Epidermal melanocyte (primary cell): ENCODE measurements around the gene UBTF.
"Not testable (repeated sequence)": the region's sequence is repeated elsewhere in the genome, so short reads cannot be mapped to it uniquely, and the experiment has no call there.

Experiments
- DNase-seq: peaks from one replicate; pipeline ENCODE4 v3.0.0; 2011; ENCODE audit warnings: low spot score; ENCODE audit not compliant: insufficient read length

The UBTF gene

GRCh38 chr17:44247876-44248736 lies 28.6 kb upstream of the UBTF start:
- DNase-seq, result no peak

DNA sequence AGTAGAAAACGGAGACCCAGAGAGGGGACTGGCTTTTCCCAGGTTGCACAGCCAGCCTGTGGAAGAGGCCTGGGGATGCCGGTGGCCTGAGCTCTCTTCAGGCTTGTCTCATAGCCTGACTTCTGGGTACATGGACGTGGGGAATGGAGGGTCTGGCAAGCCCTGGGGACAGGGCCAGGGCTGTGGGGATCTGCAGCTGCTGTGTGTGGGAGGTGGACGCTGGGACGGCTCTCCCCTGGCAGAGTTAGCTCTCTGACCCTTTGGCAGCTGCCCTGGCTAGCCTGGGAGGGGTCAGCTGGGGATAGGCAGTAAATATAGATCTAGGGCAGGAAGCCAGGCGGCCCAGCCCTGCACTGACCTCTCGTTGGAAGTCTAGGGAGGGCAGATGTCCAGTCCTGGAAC lies 28.0 kb upstream of the UBTF start:
- DNase-seq, result no peak

GRCh38 chr17:44241106-44241624 lies 21.7 kb upstream of the UBTF start:
- no peak for DNase-seq

GRCh38 chr17:44237886-44238285 lies 18.4 kb upstream of the UBTF start:
- not testable (repeated sequence) for DNase-seq

GRCh38 chr17:44236444-44236991 lies 17.0 kb upstream of the UBTF start:
- DNase-seq, result no peak

DNA sequence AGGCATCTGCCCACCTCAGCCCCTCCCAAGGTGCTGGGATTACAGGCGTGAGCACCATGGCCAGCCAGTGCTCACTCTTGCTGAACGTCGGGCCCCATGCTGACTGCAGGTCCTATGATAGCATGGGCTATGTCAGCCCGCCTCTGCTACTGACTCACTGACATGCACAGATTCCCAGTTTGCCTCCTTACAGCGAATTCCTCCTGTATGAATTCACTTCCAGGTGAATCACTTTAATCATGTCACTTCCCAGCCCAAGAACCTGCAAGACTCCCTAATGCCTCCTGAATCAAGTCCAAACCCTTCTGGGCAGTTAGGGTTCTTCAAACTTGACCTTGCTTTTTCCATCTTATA lies 16.1 kb upstream of the UBTF start:
- DNase-seq, result no peak

- DNase-seq, result no peak
Measured at GRCh38 chr17:44233582-44233981, 14.1 kb upstream of the UBTF start.

- DNase-seq, result no peak
Measured at GRCh38 chr17:44232061-44232460, 12.6 kb upstream of the UBTF start.

- no peak for DNase-seq
Measured at GRCh38 chr17:44230140-44230539, 10.7 kb upstream of the UBTF start.

DNA sequence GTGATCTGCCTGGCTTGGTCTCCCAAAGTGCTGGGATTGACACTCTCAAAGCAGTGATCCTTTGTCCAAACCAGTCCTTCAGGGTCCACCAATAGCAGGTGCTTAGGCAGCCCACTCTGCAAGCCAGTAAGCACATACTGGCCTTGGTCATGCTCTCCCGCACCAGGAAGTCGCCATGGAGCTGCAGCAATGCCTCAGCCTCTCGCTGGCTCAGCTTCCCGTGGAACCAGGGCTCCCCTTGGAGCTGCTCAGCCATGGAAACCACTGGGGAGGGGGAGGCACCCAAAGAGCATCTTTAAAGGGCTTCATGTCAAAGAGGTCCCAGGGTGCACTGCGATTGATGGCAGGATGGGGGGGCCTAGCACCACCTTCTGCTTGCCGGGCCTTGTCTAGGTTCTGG lies 9.6 kb upstream of the UBTF start:
- no peak for DNase-seq

DNA sequence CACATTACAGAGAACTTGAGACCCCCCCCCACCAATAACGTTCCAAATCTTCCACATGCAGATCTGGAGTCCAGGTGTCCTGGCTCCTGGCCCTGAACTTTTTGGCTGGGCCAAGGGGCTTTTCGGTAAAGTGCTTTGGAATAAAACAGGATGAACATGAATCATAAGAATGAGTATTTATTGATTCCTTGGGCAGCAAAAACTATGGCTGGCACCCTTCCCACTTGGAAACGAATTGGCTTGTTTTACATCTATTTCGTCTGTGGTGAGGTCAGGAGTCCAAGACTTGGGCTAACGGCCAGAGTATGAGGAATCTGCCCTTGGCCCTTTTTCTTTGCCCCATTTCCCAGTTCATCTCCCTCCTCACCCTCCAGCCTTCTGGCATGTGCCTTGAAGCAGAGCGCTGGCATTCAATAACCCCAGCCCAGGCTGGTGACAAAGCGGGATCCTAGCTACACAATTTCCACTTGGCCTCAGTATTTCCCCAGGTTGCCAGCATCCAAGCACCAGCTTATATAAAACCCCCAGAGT lies 4.1 kb upstream of the UBTF start:
- peak; percentile 78 for DNase-seq

DNA sequence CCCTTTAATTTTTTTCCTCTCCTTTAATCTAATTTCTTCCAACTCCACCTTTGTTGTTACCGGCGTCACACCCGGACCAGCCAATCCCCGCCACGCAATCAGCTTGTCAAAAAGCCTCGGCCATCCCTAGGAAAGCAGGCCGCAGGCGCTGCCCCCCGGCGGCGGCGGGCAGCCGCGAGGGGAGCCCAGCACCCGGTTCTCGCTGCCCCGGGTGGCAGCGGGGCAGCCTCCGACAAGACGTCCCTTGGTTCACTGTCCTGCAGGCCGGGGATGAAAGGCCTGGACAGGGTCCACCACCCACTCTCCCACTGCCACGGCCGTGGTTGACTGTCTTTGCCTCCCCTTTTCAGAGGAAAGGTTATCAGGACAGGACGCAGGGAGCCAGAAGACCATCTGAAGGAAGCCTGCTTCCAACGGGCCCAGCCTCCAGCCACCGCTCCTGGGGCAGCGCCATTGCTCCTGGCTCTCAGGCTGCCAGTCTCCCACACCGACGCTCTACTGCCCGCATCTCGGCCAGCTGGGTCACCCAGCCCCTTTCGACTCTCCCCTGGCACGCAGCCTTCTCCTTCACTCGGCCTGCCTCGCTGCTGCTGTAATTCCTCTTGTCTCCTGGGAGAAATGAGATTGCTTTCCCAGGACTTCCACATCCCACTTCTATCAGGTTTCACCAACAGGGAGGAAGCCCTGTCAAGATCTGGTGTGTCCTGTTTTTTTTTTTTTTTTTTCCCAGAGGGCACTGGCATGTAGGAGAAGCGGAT lies 2.8 kb upstream of the UBTF start:
- peak; percentile 62 for DNase-seq

DNA sequence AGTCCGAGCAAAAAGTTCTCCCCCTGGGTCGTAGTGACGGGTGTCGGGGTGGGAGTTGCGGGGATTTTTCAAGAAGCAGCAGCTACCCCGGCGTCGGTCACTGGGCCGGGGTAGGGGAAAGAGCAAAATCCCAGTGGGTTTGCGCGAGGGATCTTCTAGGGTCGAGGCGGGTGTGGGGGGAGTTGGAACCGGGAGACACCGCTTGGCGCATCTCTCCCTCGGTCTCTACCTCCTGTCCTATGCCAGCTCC lies 2.3 kb upstream of the UBTF start:
- DNase-seq, result no peak

- no peak for DNase-seq
Measured at GRCh38 chr17:44221084-44221861, 1.8 kb upstream of the UBTF start.

DNA sequence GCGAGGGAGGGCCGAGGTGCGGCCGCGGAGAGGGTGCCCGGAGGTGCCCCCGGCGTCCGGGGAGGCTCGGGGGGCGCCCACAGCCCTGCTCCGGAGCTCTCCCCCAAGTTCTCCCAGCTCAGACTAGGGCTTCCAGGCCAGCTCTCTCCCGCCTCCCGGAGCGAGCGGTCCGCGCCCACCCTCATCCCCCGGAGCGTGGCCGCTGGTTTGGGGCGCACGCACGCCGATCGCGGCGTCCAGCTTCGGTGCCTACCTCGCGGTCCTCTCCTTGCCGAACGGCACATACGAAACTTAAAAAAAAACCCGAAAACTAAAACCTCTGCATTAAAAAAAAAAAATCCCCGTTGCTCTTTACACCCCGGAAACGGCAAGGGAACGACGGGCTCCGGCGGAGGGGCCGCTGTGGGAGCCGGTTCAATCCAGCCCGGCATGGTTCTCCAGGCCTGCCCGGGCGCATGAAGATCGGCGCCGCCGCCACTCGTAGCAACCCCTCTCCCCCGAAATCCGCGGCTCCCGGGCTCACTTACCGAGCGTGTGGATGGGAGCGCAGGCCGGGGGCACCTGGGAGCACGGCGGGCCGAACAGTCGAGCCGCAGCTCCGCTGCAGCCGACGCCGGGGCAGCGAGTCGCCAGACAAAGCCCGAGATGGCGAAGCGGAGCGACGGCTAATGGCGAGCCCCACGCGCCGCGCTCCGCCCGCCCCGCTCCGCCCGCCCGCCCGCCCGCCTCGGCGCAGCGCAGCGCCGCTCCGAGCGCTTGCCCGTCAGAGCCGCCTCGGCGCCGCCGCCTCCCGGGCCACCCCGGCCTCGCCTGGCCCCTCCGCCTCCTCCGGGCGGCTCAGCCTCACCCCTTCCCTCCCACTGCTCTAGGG lies 973 bp upstream of the UBTF start:
- no peak for DNase-seq

- no peak for DNase-seq
Measured at GRCh38 chr17:44219108-44219615, 313 bp downstream of the UBTF start.

- DNase-seq, result peak; percentile 87
Measured at GRCh38 chr17:44218344-44219107, 949 bp downstream of the UBTF start.

- DNase-seq, result no peak
Measured at GRCh38 chr17:44217738-44218343, 1.6 kb downstream of the UBTF start.

DNA sequence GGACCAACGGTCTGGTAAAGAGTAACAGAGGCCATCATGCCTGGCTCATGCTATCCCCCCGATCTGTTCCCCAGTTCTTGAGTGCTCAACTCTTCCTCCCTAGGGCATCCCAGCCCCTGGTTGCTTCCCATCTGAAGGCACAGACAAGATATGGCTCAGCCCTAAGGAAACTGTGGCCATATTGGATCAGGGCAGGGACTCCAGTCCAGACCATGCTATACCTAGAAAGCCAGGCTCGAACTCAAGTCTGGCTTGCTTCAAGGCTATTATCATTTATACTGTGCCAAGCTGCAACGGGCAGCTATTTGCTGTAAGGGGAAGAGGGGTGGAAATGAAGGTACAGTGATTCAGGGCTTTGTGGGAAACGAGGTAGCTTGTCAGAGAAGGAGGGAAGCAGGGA lies 2.8 kb downstream of the UBTF start:
- DNase-seq, result no peak
